HG03342 (cell line): ENCODE data around the gene EOGT.
A peak's percentile ranks its signal among the peaks of the same experiment; 100 is the strongest.

Experiments
- ATAC-seq: cut with Tn5 transposase; IDR thresholded peaks from one replicate; pipeline ENCODE4 v1.9.1; 2021; ENCODE audit warnings: mild to moderate bottlenecking, moderate library complexity; ENCODE audit not compliant: unreplicated experiment

The EOGT gene

GRCh38 chr3:69009559-69010410, 3.7 kb downstream of the EOGT start:
- no peak for ATAC-seq

GRCh38 chr3:69008980-69009379, 4.5 kb downstream of the EOGT start:
- ATAC-seq: no peak

- ATAC-seq: no peak
These were observed 7.5 kb downstream of the EOGT start for GRCh38 chr3:69005791-69006482.

- ATAC-seq: no peak
These were observed 8.3 kb downstream of the EOGT start for GRCh38 chr3:69005071-69005790.

GRCh38 chr3:69004138-69004537, 9.3 kb downstream of the EOGT start:
- no peak for ATAC-seq

- ATAC-seq: no peak
These were observed 13.9 kb downstream of the EOGT start for GRCh38 chr3:68999605-69000004.

- no peak for ATAC-seq
These were observed 14.3 kb downstream of the EOGT start for GRCh38 chr3:68999158-68999557.

GRCh38 chr3:68997887-68998286, 15.6 kb downstream of the EOGT start:
- no peak for ATAC-seq

GRCh38 chr3:68996356-68996995, 17.0 kb downstream of the EOGT start:
- ATAC-seq: no peak

GRCh38 chr3:68988740-68989139, 24.7 kb downstream of the EOGT start:
- no peak for ATAC-seq

GRCh38 chr3:68987322-68987721, 26.2 kb downstream of the EOGT start:
- no peak for ATAC-seq

- ATAC-seq: no peak
These were observed 26.8 kb downstream of the EOGT start for GRCh38 chr3:68986496-68987208.

- ATAC-seq: no peak
These were observed 28.2 kb downstream of the EOGT start for GRCh38 chr3:68985146-68985790.

GRCh38 chr3:68984011-68984530, 29.4 kb downstream of the EOGT start:
- no peak for ATAC-seq

- ATAC-seq: no peak
These were observed 35.9 kb downstream of the EOGT start for GRCh38 chr3:68977486-68978167.

GRCh38 chr3:68974711-68975110, 38.8 kb downstream of the EOGT start:
- ATAC-seq: no peak

- no peak for ATAC-seq
These were observed 39.8 kb downstream of the EOGT start for GRCh38 chr3:68973639-68974038.

GRCh38 chr3:68972358-68972979, 41.0 kb downstream of the EOGT start:
- ATAC-seq: peak; percentile 82

GRCh38 chr3:68964694-68965093, 48.8 kb downstream of the EOGT start:
- no peak for ATAC-seq
